ENCODE results near the gene TAF8.
"Not testable (repeated sequence)": the region's sequence is repeated elsewhere in the genome, so short reads cannot be mapped to it uniquely, and the experiment has no call there.

Gene TAF8

GRCh38 chr6:42050297-42051267 is at the start of gene TAF8:
TSS of gene TAF8 (plus strand) at chr6:42050524. CDS start at chr6:42050542, 18 bp downstream.
- peak; percentile 84 to 89 for DNase-seq

- no peak for DNase-seq
Observed at GRCh38 chr6:42001506-42001905, 48.8 kb upstream of the TAF8 start.

GRCh38 chr6:42003658-42004057 is 46.7 kb upstream of the TAF8 start:
- not testable (repeated sequence) for DNase-seq

GRCh38 chr6:42007286-42008137 is 42.8 kb upstream of the TAF8 start:
- peak; percentile 36 to 37 for DNase-seq

GRCh38 chr6:42008138-42008528 is 42.2 kb upstream of the TAF8 start:
- not testable (repeated sequence) for DNase-seq

- DNase-seq, result no peak
Observed at GRCh38 chr6:42009844-42010184, 40.5 kb upstream of the TAF8 start.

GRCh38 chr6:42010185-42010891 is 40.0 kb upstream of the TAF8 start:
- DNase-seq, result peak in 1 of 2 donors; percentile 2

GRCh38 chr6:42010909-42011308 is 39.4 kb upstream of the TAF8 start:
- DNase-seq, result no peak

GRCh38 chr6:42012501-42013133 is 37.7 kb upstream of the TAF8 start:
- no peak for DNase-seq

GRCh38 chr6:42013134-42013516 is 37.2 kb upstream of the TAF8 start:
- no peak for DNase-seq

- no peak for DNase-seq
Observed at GRCh38 chr6:42017021-42017643, 33.2 kb upstream of the TAF8 start.

GRCh38 chr6:42020967-42021366 is 29.4 kb upstream of the TAF8 start:
- no peak for DNase-seq

GRCh38 chr6:42021847-42022754 is 28.2 kb upstream of the TAF8 start:
- DNase-seq, result peak; percentile 62 to 63

GRCh38 chr6:42022755-42023384 is 27.5 kb upstream of the TAF8 start:
- DNase-seq, result no peak

- no peak for DNase-seq
Observed at GRCh38 chr6:42025066-42025844, 25.1 kb upstream of the TAF8 start.

GRCh38 chr6:42025845-42026243 is 24.5 kb upstream of the TAF8 start:
- no peak for DNase-seq

GRCh38 chr6:42026540-42026939 is 23.8 kb upstream of the TAF8 start:
- DNase-seq, result no peak

- DNase-seq, result no peak
Observed at GRCh38 chr6:42028234-42029061, 21.9 kb upstream of the TAF8 start.

Measured in activated CD4-positive, alpha-beta T cell treated with anti-CD3 and anti-CD28 coated beads for 4 hours (primary cell).